Measurements from ENCODE around the gene ARPC1A.
"Not testable (repeated sequence)": the region's sequence is repeated elsewhere in the genome, so short reads cannot be mapped to it uniquely, and the experiment has no call there.

ARPC1A gene

DNA sequence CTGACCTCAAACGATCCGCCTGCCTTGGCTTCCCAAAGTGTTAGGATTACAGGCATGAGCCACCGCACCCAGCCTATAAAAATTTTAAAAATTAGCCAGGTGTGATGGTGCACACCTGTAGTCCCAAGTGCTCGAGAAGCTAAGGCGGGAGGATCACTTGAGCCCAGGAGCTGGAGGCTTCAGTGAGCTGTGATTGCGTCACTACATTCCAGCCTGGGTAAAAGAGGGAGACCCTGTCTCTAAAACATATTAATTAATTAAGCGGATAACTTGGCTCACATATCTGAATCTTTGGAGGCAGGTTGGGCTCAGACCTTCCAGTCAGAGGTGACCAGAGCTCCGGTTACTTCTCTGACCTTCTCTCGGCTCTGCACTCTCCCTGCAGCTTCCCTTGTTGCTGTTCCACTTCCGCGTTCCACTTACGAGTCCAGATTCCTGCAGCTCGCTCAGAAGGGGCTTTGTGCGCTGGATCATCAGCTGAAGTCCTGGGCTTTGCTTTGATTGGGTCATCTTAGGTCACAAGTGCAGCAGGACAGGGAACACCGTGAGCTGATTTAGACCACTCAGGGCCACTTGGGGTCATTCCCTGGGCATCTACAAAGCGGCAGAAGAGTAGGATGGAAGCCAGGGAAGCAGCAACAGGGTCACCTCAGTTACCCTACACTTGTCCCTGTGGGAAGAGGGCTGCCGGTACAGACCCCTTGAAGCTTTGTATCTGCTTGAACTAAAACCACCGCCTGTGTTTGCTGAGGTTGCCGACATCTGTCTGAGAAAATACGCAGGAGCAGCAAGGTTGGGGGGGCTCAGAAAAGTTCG is 46.8 kb downstream of the ARPC1A start:
- DNase-seq = no peak

DNA sequence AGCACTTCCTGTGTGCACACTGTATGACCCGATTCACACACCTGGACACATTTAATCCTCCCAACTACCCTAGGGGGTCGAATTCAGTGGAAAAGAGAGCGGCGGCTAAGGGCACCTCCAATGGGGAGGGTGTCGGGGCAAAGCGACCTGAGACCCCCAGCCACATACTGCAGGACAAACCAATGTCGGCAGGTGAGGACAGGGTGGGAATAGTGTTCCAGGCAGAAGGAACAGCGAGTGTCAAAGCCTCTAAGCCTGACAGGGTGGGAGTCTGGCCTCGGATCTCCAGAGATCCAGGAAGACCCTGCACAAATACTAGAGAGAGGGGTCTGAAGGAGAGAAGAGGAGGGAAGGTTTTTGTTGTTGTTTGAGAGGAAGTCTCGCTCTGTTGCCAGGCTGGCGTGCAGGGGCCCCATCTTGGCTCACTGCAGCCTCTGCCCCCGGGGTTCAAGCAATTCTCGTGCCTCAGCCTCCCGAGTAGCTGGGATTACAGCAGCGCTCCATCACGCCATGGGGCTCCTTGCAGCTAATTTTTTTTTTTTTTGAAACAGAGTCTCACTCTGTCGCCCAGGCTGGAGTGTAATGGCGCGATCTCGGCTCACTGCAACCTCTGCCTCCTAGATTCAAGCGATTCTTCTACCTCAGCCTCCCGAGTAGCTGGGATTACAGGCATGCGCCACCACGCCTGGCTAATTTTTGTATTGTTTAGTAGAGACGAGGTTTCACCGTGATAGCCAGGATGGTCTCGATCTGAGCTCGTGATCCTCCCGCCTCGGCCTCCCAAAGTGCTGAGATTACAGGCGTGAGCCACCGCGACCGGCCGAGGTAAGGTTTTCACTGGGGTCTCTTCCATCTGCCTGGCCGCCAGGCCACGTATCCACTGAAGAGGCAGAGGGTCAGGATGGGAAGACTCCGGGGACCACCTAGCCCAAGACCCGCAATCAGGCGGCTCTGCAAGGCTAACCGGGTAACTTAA is 47.7 kb downstream of the ARPC1A start:
- no peak for DNase-seq

DNA sequence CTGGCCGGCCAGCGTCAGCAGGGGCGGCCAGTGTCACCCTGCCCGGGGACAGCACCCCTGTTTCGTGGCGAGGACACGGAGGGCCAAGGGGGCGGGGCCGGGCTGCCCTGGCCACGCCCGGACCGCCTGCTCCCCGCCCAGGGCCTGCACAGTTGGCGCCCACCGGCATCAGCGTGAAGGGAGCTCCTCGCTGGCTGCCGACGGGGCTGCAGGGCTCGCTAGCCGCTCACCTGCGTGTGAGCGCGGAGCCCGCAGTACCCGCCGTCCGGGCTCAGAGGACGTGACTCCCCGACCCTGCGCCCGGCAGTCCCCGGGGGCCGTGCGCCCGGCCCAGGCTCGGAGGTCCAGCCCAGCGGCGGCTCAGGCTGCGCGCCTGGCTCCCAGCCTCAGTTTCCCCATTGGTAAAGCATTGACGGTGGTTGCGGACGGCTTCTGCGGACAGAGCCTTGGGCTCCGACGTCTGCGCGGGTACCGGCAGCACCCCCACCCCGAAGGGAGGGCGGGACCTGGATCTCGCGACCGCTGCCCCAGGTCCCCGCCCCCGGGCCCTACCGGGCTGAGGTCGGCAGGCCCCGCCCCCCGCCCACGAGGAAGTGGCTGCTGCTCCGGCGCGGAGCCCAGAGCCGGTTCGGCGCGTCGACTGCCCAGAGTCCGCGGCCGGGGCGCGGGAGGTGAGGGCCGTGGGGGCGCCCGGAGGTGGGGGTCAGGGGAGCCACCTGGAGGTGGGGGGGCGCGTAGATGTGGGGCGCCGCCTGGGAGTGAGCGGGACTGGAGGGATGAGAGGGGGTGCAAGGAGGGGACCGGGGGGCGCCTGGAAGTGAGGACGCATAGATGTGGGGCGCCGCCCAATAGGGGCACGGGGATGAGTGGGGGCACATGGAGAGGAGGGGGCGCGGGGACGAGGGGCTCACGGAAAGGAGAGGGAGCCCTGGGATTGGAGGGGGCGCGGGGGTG is 48.7 kb downstream of the ARPC1A start, which contains the start of gene ARPC1B:
Gene ARPC1B, plus strand, starts transcription at position 620 of the 954 bp plus-strand sequence. CDS start 10,985 bp downstream, outside the sequence.
- peak; percentile 94 for DNase-seq

DNA sequence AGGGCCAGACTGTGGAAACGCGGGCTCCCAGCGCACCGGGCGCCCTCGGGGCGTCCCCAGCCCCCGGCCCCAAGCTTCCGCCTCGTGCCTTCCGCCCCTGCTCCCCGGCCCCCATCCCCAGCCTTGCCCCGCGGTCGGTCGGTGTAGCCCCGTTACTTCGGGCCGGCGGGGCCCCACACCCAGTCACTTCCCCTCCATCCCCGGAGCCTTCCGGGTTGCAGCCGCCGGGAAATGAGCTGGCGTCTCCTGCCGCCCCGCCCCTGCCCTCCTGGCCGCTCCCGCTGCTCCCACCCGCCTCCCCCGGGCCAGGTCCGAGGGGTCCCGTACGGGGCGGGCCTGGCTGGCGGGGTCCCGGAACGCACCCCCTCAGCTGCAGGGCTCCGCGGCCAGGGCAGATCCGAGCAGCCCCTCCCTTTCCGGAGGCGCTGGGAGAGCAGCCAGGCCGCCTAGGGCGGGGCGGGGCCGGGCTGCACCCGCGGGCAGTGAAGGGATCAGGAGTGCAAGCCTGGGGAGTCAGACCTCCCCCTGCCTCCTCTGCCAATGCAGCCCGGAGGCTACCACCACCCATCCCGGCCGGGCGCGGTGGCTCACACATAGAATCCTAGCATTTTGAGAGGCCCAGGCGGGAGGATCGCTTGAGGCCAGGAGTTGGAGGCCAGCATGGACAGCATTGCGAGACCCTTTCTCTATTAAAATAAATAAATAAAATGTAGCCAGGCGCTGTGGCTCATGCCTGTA is 49.5 kb downstream of the ARPC1A start:
- peak; percentile 81 for DNase-seq

DNA sequence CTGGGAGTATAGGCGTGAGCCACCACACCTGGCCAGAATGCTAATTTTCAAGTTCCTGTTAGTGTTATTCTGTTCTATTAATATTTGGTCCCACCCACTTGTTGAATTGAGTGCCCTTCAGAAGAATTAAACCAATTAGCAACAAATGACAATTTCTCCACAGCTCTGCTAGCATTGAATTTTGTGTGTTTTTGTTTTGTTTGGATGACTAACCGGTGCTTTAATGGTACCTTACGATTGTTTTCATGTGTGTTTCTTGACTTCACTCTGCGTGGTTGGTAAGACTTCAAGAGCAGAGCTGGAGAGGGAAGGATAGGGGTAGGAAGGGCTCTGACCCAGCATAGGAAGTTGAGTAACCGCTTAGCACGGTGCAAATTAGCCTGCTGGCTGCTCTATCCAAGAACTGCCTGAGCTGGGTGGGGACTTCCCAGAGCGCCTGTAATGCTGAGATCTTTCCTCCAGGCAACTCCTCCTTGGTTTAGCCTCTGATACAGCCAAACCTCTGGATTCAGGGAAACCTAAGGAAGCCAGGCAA is 53.4 kb downstream of the ARPC1A start:
- peak; percentile 93 for DNase-seq

DNA sequence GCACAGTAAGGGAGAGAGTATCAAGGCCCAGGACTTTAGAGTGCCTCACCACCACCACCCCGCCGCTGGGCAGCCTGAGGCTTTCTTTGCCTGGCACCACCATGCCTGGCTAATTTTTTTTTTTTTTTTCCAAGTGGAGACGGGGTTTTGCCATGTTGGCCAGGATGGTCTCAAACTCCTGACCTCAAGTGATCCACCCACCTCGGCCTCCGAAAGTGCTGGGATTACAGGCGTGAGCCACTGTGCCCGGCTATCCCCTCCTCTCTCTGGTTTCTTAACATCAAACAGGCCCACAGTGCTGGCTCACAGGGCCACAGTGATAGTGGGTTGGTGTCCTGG is 54.0 kb downstream of the ARPC1A start:
- DNase-seq = not testable (repeated sequence)

DNA sequence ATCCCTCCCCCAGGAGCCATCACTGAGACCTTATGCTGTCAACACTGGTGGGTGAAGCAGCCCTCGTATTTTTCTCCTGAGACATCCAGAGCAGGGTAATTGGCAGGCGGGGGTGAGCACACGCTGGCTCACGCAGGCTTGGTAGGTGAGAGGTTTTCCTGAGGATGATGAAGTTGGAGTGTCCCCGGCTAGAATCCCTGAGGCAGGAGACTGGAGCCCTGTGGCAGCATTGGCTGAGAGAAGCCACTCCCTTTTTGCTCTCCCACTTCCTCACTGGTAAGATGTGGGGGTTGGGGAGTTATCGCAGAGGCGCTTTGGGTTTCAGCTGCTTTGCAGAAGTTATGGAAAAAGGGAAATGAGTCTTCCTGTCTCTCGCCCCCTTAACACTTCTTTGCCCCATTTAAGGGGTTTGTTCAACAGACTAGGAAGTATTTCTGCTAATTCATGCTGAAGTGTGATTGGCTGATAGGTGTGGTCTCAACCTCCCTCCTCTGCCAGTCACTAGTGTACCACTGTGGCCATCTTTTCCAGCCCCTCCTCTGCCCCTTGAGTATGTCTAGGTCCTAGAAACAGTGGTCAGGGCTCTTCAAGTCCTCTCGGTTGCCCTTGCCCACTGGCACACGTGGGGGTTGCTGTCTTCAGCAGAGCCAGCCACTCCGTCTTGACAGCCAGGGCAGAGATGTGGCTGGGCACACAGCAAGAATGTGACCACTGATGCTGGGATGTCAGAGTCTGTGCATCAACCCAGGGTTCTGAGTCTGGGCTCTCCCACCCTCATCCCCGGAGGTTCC is 54.5 kb downstream of the ARPC1A start:
- peak; percentile 96 for DNase-seq

DNA sequence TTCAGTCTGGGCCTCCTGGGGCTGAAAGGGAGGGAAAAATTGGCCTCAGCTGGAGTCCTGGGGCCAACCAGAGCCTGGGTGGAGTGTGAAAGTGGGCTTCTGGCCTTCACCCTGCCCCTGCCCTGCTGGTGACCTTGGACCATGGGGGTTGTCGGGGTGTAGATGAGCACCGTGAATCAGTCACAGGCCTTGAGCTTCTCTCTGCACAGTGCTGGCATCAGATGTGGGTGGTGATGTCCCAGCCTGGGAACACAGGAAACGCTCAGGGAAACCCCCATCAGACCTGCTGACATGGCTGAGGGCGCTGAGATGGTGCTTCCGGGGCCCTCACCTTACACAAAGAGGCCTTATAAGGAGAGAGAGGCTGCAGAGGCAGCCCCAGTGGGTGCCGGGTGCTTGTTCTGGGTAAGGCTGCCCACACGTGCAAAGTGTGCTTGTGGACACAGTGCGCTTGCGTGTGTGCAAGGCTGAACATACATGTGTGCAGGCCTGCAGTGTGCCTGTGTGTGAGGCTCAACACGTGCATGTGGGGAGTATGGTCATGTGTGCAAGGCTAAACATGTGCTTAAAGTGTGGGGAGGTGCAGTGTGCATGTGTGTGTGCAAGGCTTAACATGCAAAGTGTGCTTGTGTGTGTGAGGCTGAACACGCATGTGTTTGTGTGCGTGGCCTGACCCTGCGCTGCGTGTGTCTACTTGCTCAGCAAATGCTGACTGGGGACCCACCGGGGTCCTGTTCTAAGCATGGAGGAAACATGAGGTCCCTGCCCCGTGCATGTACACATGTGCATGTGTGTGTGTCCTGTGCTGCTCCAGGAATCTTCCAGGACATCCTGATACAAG is 55.3 kb downstream of the ARPC1A start:
- DNase-seq = peak; percentile 75

DNA sequence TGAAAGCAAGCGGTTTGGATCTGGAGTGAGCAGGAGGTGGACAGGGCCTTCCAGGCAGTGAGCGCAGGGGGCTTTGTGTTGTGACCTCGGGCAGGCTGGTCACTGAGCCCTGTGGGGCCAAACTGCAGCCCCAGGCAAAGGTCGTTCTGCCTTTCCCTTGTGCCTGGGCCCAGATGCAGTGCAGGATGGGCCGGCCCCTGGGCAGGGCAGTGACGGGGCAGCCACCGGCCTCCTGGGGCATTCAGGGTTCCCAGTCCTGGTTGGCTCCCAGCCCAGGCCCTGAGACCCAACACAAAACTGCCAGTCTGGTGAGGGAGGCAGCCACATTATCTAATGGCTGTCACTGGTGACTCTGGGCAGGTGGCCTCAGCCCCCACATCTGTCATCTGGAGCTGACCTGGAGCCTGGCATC is 56.0 kb downstream of the ARPC1A start:
- DNase-seq = no peak

DNA sequence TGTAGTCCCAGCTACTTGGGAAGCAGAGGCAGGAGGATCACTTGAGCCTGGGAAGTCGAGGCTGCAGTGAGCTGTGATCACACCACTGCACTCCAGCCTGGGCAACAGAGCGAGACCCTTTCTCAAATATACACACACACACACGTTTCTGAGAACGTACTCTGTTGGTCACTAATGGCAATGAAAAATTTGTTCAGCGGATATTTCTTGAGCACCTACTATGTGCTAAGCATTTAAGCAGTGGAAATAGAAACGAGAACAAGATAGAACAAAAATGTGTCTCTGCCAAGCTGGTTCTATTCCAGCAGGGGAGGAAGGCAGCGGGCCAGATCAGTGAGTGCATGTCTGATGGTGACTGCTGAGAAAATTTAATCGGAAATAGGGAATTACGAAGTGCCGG is 57.5 kb downstream of the ARPC1A start:
- no peak for DNase-seq

DNA sequence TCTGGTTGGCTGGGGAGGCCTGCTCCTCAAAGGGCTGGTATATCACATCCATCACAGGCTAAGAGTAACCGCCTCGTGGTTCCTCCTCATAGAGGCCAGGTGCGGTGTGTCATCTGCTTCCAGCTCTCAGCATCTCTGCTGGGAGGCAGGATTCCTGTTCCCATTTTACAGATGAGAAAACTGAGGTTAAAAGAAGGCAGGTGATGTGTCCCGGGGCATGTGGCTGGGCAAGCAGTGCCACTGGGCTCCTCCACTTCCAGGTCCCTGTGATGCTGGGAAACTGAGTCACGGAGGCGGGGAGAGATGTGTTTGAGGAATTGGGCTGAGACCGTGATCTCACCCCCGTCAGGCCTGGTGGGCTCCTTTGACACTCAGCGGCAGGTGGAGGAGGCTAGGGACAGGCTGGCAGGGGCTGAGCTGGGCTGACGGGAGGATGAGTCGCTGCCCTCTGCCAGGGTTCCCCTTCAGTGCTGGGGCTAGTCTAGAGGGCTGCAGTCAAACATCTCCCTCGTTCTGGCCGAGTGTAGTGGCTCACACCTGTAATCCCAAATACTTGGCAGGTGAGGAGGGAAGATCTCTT is 58.2 kb downstream of the ARPC1A start:
- DNase-seq = no peak

DNA sequence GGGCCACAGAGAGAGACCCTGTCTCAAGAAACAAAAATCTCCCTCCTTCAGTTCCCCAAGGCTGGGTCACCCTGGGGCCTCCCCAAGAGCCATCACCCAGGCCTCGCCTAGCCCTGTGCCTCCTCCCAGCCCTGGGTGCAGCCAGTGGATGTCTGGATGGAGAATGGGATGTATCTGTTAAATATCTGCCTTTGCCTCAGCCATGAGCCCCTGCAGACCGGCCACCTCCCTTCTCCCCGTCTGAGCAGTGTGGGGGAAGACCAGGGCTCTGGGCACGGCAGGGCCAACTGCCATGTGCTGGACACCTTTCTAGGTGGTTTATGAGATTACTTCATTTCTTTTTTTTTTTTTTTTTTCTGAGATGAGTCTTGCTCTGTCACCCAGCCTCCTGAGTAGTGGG is 58.8 kb downstream of the ARPC1A start:
- DNase-seq = no peak

DNA sequence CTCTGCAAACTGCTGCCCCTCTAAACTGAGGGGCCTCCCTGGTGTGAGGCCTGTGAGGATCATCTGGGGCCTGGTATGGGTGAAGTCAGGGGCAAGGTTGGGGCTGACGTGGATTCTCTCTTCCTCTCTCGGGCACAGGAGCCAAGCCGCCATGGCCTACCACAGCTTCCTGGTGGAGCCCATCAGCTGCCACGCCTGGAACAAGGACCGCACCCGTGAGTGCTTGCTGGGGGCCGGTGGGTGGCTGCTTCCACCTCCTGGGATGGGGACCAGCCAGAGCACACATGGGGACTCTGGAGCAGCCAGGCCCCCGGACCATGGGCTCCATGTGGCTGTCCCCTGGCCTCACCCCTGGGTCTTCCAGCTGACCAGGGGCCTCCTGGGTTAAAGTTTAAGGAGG is 59.9 kb downstream of the ARPC1A start:
- no peak for DNase-seq

DNA sequence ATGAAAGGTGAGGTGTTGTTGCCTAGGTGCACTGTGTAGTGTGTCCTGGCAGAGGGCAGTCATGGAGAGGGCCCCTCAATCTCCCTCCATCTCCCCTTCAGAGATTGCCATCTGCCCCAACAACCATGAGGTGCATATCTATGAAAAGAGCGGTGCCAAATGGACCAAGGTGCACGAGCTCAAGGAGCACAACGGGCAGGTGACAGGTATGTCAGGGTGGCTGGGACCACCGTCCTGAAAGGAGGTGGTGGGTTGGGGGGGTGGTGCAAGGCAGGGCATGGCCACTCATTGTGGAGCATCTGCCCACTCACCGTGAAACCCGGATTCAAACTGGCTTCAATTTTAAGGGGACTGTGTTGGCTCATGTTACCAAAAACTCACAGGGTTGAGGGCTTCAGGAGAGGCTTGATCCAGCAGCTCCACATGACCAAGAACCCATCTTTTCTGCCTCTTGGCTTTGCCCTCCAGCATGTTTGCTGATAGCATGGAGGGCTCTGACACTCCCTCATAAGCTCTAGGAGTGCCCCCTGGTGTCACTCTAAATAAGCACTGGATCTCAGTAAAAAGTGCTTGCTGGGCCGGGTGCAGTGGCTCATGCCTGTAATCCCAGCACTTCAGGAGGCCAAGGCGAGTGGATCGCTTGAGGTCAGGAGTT is 61.0 kb downstream of the ARPC1A start:
- peak; percentile 63 for DNase-seq

DNA sequence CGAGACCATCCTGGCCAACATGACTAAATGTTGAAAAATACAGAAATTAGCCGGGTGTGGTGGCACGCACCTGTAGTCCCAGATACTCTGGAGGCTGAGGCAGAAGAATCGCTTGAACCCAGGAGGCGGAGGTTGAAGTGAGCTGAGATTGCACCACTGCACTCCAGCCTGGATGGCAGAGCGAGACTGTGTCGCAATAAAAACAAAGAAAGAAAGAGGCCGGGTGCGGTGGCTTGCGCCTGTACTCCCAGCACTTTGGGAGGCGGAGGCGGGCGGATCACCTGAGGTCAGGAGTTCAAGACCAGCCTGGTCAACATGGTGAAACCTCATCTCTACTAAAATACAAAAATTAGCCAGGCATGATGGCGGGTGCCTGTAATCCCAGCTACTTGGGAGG is 61.5 kb downstream of the ARPC1A start:
- DNase-seq = not testable (repeated sequence)

DNA sequence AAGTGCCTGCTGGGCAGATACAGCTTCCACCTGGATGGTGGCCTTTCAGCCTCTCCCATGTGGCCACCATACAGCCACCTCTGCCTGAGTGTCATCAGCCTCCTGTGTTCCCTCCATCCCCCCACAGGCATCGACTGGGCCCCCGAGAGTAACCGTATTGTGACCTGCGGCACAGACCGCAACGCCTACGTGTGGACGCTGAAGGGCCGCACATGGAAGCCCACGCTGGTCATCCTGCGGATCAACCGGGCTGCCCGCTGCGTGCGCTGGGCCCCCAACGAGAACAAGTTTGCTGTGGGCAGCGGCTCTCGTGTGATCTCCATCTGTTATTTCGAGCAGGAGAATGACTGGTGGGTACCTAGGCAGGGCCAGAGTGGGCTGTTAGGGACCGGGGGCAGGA is 62.2 kb downstream of the ARPC1A start:
- no peak for DNase-seq

DNA sequence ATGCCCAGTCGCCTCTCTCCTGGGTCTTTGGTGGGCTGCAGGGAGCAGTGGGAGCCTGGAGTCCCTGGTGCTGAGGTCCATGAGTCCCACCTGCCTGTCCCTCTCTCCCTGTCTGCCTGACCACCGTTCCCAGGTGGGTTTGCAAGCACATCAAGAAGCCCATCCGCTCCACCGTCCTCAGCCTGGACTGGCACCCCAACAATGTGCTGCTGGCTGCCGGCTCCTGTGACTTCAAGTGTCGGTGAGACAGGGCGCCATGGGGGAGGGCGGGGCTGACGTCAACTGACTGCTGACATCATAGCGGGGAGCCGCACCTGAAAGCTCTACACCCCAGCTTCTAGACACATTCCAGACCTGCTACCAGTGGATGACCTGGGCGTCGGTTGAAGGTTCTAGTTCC is 64.1 kb downstream of the ARPC1A start:
- no peak for DNase-seq

DNA sequence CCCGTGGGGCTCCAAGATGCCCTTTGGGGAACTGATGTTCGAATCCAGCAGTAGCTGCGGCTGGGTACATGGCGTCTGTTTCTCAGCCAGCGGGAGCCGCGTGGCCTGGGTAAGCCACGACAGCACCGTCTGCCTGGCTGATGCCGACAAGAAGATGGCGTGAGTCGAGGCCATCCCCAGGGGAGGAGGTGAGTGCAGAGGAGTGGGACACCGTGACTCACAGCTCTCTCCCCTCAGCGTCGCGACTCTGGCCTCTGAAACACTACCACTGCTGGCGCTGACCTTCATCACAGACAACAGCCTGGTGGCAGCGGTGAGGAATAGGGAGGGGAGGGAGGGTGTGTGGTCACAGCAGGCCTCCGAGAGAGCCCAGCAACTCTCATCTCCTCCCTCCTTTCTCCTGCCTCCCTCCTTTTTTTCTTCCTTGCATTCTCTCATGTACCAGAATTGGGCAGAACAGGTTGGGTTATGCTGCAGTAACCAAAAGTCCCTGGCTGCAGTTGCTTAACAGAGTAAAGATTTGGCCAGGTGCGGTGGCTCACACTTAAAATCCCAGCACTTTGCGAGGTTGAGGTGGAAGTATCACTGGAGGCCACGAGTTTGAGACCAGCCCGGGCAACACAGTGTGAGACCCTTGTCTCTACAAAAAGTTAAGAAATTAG is 65.4 kb downstream of the ARPC1A start:
- no peak for DNase-seq

Data from suppressor macrophage treated with lipopolysaccharide for 4 hours (primary cell).